Measurements from ENCODE around the gene PHKG2.

GRCh38 chr16:30766933-30767284 is 18.7 kb downstream of the PHKG2 start:
- TF ChIP-seq CTCF (IDR thresholded peaks at IDR 0.05 in 8 of 11, conservative IDR thresholded peaks at IDR 0.05 in 3 of 11) (no peak), POLR2AphosphoS5 (IDR thresholded peaks at IDR 0.05) (no peak)

All from spleen (tissue), 7 donors.